HG02623 (cell line): ENCODE data around the gene OXCT2.

ENCODE experiments used
- ATAC-seq: cut with Tn5 transposase; IDR thresholded peaks from one replicate; pipeline ENCODE4 v1.9.1; 2021; ENCODE audit warnings: moderate library complexity; ENCODE audit not compliant: unreplicated experiment

OXCT2 gene

GRCh38 chr1:39737546-39738169 lies 33.5 kb downstream of the OXCT2 start:
- ATAC-seq = no peak

- ATAC-seq = no peak
Observed at GRCh38 chr1:39735731-39736130, 35.4 kb downstream of the OXCT2 start.

- ATAC-seq = no peak
Observed at GRCh38 chr1:39733161-39733560, 38.0 kb downstream of the OXCT2 start.

GRCh38 chr1:39732730-39733129 lies 38.4 kb downstream of the OXCT2 start:
- no peak for ATAC-seq

GRCh38 chr1:39729842-39730241 lies 41.3 kb downstream of the OXCT2 start:
- no peak for ATAC-seq

- no peak for ATAC-seq
Observed at GRCh38 chr1:39729030-39729429, 42.1 kb downstream of the OXCT2 start.

GRCh38 chr1:39727932-39728317 lies 43.2 kb downstream of the OXCT2 start:
- no peak for ATAC-seq

GRCh38 chr1:39727221-39727931 lies 43.8 kb downstream of the OXCT2 start:
- no peak for ATAC-seq

GRCh38 chr1:39726600-39726999 lies 44.5 kb downstream of the OXCT2 start:
- no peak for ATAC-seq

GRCh38 chr1:39722495-39722894 lies 48.7 kb downstream of the OXCT2 start:
- ATAC-seq = no peak

GRCh38 chr1:39721664-39722063 lies 49.5 kb downstream of the OXCT2 start:
- ATAC-seq = no peak

- no peak for ATAC-seq
Observed at GRCh38 chr1:39720094-39720999, 50.8 kb downstream of the OXCT2 start.
